Activated naive CD4-positive, alpha-beta T cell treated with Interleukin-2 at 50 U/mL for 16 hours (primary cell): ENCODE data around the gene C19orf81.

ENCODE experiments used
- DNase-seq: peaks from one replicate; pipeline ENCODE4 v3.0.0-alpha.2; 2020

The C19orf81 gene

GRCh38 chr19:50690439-50690838, 41.2 kb downstream of the C19orf81 start:
- no peak for DNase-seq

GRCh38 chr19:50693064-50693975, 44.1 kb downstream of the C19orf81 start:
- DNase-seq = no peak

GRCh38 chr19:50694815-50695145, 45.5 kb downstream of the C19orf81 start:
- no peak for DNase-seq

DNA sequence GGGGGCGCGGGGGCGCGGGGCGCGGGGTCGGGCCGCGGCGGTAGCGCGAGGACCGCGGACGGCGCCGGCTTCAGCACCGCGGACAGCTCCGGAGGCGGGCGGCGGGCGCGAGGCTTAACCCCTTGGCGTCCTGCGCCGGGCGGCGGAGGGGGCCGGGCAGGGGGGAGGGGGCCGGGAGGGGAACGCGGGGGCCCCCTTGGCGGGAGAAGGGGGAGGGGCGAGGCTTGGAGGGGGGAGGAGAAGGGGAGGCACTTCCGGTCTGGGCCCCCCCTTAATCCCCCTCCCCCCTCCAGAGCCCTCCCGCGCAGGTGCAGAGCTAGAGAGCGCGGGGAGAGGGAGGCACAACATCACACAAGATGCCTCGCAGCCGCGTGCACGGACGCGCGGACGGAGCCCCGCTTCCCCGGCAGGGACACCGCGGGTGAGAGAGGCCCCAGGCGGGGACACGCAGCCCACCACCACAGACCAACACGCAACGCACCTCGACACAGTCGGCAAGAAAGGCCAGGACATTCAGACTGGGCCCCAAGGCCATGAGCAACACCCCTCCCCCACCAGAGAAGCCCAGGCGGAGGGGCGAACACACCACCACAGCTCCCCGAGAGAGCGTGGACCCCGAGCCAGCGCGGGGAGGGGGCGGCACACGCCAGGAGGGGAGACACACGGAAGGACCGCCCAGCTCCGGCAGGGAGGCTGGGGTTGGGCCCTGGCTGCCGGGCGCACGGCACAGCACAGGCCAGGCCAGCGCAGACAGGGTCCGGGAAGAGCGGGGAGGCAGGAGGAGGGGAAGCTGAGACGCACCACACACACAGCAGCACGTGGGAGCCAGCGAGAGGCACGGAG, 46.2 kb downstream of the C19orf81 start:
- no peak for DNase-seq

DNA sequence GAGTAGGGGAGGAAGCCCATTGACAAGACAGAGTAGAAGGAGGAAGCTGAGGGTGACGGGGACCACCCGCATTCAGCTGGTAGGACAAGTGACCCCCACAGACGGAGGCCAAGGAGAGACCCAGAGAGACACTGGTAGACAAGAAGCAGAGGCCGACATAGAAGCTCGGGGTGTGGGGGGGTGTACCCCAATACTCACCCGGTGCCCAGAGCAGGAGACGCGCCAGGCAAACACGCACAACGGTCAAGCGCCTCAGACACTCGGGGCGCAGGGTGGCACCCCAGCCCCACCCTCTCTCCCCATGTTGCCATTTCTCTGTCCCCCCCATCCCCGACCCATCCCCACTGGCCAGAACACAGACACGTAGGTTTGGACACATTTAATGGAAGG, 46.8 kb downstream of the C19orf81 start:
- no peak for DNase-seq

- no peak for DNase-seq
Measured at GRCh38 chr19:50697414-50698124, 48.3 kb downstream of the C19orf81 start.

DNA sequence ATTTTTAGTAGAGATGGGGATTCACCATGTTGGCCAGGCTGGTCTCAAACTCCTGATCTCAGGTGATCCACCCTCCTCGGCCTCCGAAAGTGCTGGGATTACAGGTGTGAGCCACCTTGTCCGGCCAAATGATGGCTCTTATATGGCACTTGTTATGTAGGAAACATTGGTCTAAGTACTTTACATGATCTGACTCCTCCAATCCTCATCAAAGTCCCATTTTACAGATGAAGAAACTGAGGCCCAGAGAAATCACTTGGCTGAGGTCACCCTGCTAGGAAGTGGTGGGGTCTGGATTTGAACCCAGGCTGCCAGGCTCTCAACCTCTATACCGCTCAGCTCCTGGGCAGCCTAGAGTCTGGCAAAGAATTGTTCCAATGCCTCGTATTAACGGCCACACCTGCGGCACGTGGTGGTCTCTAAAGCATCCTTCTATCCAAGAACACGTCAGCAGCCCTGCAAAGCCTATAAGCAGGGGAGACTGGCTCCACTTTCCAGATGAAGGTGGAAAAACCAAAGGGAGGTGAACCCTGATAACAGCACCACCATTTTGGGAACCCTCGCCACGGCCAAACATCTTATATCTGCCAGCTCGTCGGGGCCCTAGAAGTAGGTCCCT, 52.2 kb downstream of the C19orf81 start:
- DNase-seq = no peak

DNA sequence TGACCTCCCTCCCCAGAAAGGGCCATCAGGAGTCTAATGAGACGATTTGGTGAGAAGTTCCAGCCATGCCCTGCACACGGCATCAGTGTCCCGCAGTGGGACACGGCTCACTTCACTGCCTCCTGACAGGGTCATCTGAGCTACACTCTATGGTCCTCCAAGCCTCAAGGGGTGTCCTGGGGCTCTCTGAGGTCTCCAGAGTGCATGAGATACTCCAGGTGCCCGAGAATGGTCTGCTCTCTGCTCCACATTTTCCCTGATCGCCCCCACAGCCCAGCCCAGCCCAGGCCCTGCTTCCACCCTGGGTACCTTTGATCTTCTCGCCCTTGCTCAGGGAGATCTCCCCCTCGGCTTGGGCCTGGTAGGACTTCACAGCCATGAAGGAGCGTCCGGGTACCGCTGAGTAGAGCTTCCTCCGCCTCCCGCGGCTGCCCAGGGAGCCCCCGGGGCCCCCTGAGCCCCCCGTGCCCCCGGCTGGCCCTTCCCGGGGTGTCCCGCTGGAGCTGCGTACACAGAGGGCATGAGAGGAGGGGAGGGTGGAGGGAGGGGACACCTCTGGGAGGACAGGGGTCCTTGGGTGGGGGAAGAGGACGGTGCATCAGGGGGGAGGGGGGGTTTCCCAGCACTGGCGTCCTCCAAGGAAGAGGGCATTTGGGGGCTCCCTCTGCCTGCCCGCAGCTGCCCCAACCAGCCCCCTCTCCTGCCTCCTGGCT, 53.1 kb downstream of the C19orf81 start:
- DNase-seq = no peak

DNA sequence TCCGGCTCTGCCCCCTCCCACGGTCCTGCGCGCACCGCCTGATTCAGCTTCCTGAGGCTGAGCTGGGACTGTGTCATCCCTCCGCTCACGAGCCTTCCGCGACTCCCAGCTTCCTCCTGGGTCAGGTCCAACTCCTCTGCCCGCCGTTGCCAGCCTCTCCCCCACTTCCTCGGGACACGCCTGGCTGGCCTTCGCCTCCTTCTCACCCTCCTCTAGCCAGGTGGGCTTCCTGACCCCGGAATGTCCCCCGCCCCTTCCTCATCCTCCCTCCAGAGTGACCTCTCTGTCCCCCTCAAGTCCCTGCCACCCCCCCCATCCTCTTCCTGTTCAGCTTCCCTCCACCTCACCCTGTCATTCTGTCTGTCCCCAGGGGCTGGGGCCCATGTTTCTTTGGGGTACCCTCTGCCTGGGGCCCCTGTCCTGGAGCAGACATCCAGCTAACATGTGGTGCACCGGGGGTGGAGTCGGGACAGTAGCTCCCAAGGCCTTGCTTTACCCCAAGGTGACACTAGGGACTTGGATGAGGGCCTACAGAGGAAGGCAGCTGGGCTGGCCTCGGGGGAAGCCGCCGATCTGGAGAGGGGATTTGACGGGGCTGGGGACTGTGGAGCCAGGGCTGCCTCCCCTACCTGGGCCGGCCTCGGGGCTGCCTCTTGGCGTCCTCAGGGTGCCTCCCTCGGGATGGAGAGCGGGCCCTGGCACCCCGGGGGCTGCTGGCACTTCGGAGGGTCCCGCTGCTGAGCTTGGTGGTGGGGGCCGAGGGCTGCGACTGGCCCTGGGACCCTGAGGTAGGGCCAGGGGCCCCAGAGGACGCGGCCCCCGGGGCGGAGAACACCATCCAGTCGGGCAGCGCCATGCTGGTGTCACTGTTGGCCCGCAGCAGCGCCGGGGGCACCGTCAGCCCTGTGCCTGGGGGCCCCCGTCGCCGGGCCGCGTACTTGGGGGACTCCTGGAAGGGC, 53.9 kb downstream of the C19orf81 start:
- no peak for DNase-seq

- no peak for DNase-seq
Measured at GRCh38 chr19:50703915-50704796, 54.9 kb downstream of the C19orf81 start.

DNA sequence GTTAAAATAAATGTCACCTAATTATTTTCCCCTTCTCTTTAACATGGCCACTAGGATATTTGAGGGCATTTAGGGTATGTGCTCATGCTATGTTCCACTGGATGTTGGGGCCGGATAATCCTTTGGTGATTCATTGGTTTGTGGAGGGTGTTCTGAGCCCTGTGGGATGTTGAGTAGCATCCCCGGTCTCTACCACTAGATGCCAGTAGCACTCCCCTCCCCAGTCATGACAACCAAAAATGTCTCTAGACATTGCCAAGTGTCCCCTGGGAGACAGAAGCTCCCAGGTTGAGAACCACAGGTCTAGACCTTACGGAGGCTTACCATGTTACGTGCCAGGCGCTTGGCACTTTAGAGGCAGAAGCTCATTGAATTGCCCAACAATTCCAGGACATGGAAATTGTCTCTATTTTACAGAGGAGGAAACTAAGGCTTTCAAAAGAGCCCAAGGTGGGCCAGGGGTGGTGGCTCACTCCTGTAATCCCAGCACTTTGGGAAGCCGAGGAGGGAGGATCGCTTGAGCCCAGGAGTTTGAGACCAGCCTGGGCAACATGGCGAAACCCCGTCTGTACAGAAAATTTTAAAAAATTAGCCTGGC, 56.3 kb downstream of the C19orf81 start:
- peak; percentile 16 for DNase-seq

GRCh38 chr19:50706387-50706786, 57.1 kb downstream of the C19orf81 start:
- no peak for DNase-seq

DNA sequence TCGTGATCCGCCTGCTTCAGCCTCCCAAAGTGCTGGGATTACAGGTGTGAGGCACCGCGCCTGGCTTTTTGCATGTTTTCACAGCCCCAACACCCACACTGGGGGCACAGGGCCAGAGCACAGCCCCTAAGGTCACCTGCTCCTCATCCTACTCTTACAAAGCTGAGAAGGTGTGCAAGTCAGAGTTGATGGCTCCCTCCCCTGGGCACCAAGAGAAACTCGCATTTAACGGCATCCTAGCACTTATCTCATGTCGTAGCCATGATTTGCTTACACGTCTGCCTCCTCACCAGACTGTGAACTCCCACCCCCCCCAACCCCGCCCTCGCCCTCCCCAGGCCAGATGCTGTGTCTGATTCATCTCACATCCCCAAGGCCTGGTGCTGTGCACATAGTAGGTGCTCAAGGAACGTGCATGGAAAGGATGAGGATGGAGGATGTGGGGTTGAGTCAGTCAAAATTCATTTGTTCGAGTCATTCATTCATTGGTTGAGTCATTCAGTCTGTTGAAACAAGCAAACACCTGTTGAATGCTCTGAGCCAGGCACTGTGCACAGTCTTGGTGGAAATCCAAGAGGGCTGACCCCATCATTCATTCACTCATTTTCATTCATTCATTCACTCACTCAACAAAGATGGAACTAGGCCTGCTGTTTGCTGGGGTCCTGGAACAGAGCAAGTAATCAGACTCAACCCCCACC, 59.1 kb downstream of the C19orf81 start:
- DNase-seq = no peak
